ENCODE data around the gene MRFAP1. TPM values are rescaled to one million over a fixed set of nuclear protein-coding genes. Genes with fewer than 3 reads are reported as not detected.
A peak's percentile ranks its signal among the peaks of the same experiment; 100 is the strongest.

The MRFAP1 gene
- polyA plus RNA-seq, 3 donors, result 72.1 to 180 (median 171) TPM

DNA sequence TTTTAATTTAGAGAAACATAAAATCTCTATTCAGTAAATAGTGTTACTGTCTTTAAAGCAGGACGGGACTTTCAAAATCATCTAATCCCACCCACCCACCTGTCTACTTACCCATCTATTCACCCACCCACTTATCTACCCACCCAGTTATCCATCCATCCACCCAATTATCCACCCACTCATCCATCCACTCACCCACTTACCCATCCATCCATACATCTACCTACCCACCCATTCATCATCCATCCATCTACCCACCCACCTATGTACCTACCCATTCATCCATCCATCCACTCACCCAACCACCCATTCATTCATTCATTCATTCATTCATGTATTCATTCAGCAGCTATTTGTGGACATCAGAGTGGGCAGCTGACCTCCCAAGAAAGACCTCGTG, 34.9 kb upstream of the MRFAP1 start:
- Histone ChIP-seq H2AFZ (ENCODE audit: insufficient read depth, low read depth, low read length, poor library complexity, severe bottlenecking) (no peak overlapping the region), H3K36me3 (replicated peaks in 1 of 2; ENCODE audit: control insufficient read depth in 1 of 2, insufficient read depth in 2 of 2, low read length in 2 of 2) (peaks cover 94 to 100% of the 10 kb centered on the region in 2 donors), H3K9me3 (replicated peaks in 1 of 2; ENCODE audit: control insufficient read depth in 1 of 2, insufficient read depth in 1 of 2, low read length in 2 of 2) (peaks cover 17 to 25% of the 10 kb centered on the region in 2 donors), H3K27ac (ENCODE audit: low read depth in 1 of 2, low read length in 2 of 2) (no peak overlapping the region), H4K20me1 (ENCODE audit: insufficient read depth, low read length) (no peaks in the 10 kb centered on the region), H3K9ac (ENCODE audit: insufficient read depth, low read length, poor library complexity, severe bottlenecking) (no peak overlapping the region), H3K4me3 (replicated peaks in 1 of 3; ENCODE audit: low read depth in 2 of 3, low read length in 3 of 3) (no peak overlapping the region), H3K27me3 (ENCODE audit: control insufficient read depth in 2 of 2, insufficient read depth in 2 of 2, low read length in 2 of 2) (no peaks in the 10 kb centered on the region), H3K4me1 (ENCODE audit: control insufficient read depth in 1 of 2, insufficient read depth in 2 of 2, low read length in 2 of 2) (no peaks in the 10 kb centered on the region), H3K4me2 (replicated peaks; ENCODE audit: extremely low read depth, low read length, poor library complexity, severe bottlenecking) (no peak overlapping the region), H3K79me2 (ENCODE audit: insufficient read depth, low read length) (no peaks in the 10 kb centered on the region)
- no peak overlapping the region for H3K4me3 Mint-ChIP-seq
- no peak overlapping the region for H3K27ac Mint-ChIP-seq
- H3K4me1 Mint-ChIP-seq, result no peaks in the 10 kb centered on the region
- intact Hi-C loops (cut with micrococcal nuclease), result no loop called here
- peaks cover 12 to 29% (median 19%) of the 10 kb centered on the region in 7 donors for H3K9me3 Mint-ChIP-seq
- no peak for DNase-seq
- TF ChIP-seq, protein P1, sequence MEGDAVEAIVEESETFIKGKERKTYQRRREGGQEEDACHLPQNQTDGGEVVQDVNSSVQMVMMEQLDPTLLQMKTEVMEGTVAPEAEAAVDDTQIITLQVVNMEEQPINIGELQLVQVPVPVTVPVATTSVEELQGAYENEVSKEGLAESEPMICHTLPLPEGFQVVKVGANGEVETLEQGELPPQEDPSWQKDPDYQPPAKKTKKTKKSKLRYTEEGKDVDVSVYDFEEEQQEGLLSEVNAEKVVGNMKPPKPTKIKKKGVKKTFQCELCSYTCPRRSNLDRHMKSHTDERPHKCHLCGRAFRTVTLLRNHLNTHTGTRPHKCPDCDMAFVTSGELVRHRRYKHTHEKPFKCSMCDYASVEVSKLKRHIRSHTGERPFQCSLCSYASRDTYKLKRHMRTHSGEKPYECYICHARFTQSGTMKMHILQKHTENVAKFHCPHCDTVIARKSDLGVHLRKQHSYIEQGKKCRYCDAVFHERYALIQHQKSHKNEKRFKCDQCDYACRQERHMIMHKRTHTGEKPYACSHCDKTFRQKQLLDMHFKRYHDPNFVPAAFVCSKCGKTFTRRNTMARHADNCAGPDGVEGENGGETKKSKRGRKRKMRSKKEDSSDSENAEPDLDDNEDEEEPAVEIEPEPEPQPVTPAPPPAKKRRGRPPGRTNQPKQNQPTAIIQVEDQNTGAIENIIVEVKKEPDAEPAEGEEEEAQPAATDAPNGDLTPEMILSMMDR (IDR thresholded peaks at IDR 0.05), result no peak
- H3K36me3 Mint-ChIP-seq, result peaks cover 94 to 100% of the 10 kb centered on the region in 2 donors
- H3K27me3 Mint-ChIP-seq (ENCODE audit: low read depth in 3 of 3), result peaks cover 0 to 3% (median 1%) of the 10 kb centered on the region in 3 donors
- 80% methylated on average over 1 of the region's 2 CpGs for WGBS (ENCODE audit: insufficient coverage)

DNA sequence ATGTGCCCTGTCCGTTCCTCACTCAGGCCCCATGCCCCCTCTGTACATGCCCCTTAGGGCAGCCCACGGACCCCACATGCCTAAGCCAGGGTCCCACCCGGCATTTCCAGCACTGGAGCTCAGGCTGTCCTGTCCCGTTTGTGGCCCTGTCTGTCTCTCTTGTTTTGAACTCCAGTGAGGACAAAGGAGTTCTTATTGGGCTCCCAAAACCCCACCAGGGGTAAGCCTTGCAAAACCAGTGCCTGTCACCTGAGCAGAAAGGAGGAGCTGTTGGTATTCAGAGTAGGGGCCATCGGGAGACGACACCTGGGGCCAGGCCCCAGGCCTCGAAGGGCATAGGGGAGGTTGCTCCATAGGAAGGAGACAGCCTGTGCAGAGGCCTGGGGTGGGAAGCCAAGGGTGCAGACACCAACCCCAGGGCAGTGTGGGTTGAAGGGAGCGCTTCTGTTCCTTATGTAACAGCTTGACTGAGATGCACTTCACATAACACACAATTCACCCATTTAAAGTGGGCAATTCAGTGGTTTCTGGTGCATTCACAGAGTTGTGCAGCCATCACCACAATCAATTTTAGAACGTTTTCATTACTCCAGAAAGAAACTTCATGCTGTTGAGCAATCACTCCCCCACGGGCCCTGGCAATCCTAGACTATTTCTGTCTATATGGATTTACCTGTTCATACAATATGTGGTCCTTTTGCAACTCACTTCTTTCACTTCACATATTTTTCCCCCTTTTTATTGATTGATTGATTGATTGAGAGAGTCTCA, 33.8 kb upstream of the MRFAP1 start:
- peaks cover 17 to 25% of the 10 kb centered on the region in 2 donors for H3K9me3 ChIP-seq (replicated peaks in 1 of 2; ENCODE audit: control insufficient read depth in 1 of 2, insufficient read depth in 1 of 2, low read length in 2 of 2)
- intact Hi-C loops (cut with micrococcal nuclease), result no loop called here
- Mint-ChIP-seq H3K27me3 (ENCODE audit: low read depth in 3 of 3) (peaks cover 0 to 3% (median 1%) of the 10 kb centered on the region in 3 donors), H3K36me3 (peaks cover 95 to 100% of the 10 kb centered on the region in 2 donors), H3K4me3 (no peak overlapping the region), H3K9me3 (peaks cover 12 to 29% (median 19%) of the 10 kb centered on the region in 7 donors), H3K4me1 (no peaks in the 10 kb centered on the region), H3K27ac (peak overlapping the region in 2 of 7 donors; percentile 40 to 59)
- TF ChIP-seq, protein P1 (IDR thresholded peaks at IDR 0.05), result no peak
- no peaks in the 10 kb centered on the region for H3K79me2 ChIP-seq (ENCODE audit: insufficient read depth, low read length)
- no peaks in the 10 kb centered on the region for H3K4me1 ChIP-seq (ENCODE audit: control insufficient read depth in 1 of 2, insufficient read depth in 2 of 2, low read length in 2 of 2)
- H3K4me2 ChIP-seq (replicated peaks; ENCODE audit: extremely low read depth, low read length, poor library complexity, severe bottlenecking), result no peak overlapping the region
- H4K20me1 ChIP-seq (ENCODE audit: insufficient read depth, low read length), result no peaks in the 10 kb centered on the region
- H3K36me3 ChIP-seq (replicated peaks in 1 of 2; ENCODE audit: control insufficient read depth in 1 of 2, insufficient read depth in 2 of 2, low read length in 2 of 2), result peaks cover 96 to 100% of the 10 kb centered on the region in 2 donors
- H3K4me3 ChIP-seq (replicated peaks in 1 of 3; ENCODE audit: low read depth in 2 of 3, low read length in 3 of 3), result no peak overlapping the region
- WGBS (ENCODE audit: insufficient coverage), result 93% methylated on average over 7 of the region's 10 CpGs
- H3K27ac ChIP-seq (ENCODE audit: low read depth in 1 of 2, low read length in 2 of 2), result no peak overlapping the region
- H3K9ac ChIP-seq (ENCODE audit: insufficient read depth, low read length, poor library complexity, severe bottlenecking), result no peak overlapping the region
- DNase-seq, result no peak
- no peaks in the 10 kb centered on the region for H3K27me3 ChIP-seq (ENCODE audit: control insufficient read depth in 2 of 2, insufficient read depth in 2 of 2, low read length in 2 of 2)
- H2AFZ ChIP-seq (ENCODE audit: insufficient read depth, low read depth, low read length, poor library complexity, severe bottlenecking), result no peak overlapping the region

All from CD14-positive monocyte (primary cell).